Activated CD8-positive, alpha-beta memory T cell treated with anti-CD3 and anti-CD28 coated beads, Interleukin-2, amount 50 U/mL, for 1 hour (primary cell): Measurements from ENCODE around the gene TCERG1L.

Experiments used
- DNase-seq: peaks from one replicate; pipeline ENCODE4 v3.0.0-alpha.2; 2020; ENCODE audit errors: extremely low read depth

Gene TCERG1L

DNA sequence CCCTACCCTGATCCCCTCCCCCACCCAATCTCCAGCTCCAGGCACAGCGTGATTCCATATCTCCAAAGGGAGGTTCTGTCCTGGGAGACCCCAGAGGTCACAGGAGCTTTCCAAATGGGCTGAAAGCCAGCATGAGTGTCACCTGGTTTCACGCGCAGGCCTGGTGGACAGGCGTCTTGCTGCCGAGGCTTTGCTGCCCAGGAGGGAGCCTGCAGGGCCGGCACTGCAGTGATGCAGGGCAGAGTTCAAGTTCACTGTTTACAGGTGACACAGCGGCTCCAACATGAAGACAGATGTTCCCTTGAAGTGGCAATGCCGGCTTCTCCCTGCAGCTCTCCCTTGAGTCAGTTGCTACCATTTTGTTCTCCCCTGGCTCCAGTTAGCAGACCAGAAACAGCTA, 104.3 kb downstream of the TCERG1L start:
- no peak for DNase-seq

GRCh38 chr10:131206111-131206995, 105.2 kb downstream of the TCERG1L start:
- DNase-seq, result no peak

- no peak for DNase-seq
These were observed 106.0 kb downstream of the TCERG1L start for GRCh38 chr10:131205556-131205955.

DNA sequence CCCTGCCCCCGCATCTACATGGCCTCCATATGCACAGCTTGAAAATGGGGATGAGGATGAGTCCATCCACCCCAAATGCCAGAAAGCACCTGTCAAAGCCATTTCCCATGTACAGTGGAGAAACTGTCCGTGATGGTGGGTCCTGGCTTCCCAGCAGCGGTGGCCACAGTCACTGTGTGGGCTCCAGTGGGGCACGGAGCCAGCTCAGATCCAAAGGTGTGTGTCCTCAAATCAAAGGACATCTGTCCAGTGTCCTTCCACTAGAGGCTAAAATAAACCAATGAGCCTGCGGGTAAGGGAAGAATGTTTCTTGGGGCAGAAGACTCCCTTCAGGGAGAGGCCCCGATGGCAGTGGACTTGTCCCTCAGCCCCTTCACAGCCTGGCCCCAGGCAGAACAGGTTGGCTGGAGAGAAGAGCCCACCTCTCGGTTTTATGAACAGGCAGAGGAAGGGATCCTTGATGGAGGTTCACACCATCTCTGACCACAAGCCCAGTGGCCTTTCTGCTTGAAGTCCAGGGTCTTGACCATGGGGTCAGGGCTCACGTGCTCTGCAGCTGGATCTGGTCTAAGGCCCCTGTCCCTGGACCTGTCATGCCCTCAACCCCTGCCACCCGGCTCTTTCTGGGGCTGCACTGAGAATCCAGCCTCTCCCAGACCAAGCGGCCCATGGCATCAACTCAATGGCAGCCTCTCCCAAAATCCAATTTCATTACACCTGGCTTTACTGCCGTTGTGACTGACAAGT, 106.9 kb downstream of the TCERG1L start:
- DNase-seq, result no peak

- no peak for DNase-seq
These were observed 107.8 kb downstream of the TCERG1L start for GRCh38 chr10:131203456-131204357.

DNA sequence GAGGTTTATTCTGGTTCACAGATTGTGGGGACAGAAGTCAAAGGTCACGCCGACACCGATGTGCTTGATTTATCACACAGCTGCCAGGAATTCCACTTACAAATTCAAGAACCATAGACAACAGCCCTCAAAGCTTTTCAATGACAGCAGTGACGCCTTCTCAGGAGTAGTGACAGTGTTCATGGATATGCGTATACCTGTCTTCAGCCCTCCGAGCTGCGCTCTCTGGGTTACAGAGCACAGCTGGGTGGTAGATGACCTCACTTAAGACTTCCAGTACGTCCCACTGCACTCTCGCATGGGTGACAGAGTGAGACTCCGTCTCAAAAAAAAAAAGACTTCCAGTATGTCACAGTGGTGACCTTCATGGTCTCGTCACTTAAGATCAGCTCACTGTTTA, 108.5 kb downstream of the TCERG1L start:
- no peak for DNase-seq

- DNase-seq, result no peak
These were observed 109.6 kb downstream of the TCERG1L start for GRCh38 chr10:131201741-131202515.

DNA sequence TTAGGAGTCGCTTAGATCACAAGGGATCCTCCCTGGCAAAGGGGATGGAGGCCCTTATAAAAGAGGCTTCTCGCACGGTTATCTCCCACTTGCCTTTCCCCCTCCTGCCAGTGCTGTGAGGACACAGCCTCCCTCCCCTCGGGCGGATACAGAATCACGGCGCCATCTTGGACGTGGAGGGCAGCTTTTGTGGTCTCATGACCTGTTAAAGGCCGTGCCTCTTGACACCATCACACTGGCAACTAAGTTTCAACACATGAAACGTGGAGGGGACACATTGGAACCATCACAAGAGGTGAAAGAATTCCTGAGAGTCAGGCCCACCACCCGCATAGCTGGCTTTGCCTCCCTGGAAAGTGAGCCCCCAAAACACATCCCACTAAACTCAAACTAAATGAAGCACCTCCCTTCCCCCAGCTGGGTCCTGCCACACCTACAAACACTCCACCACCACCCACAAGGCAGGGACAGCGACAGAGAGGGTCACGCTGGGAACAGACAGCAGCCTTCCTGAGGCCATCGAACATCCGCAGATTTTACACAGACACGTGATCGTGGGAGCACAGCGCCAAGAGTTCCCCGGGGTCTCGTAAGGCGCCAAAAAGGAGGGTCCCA, 110.6 kb downstream of the TCERG1L start:
- DNase-seq, result no peak

DNA sequence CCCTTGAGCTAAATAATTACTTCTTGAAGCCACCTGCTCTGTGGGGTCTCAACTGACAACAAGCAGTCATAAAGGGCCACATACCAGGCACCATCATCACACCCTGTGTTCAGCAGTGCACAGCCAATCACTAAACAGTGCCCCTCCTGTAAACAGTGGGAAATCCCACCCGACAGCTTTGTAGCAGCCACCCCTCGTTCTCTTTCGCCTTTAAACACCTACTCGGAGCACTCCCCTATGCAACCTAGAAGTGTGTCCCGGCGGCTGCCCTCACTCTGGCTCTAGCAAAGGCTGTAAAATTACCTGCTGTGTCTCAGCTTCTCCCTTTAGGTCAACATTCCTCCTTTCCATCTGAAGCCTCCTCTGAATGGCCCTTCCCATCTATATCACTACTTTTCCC, 111.9 kb downstream of the TCERG1L start:
- DNase-seq, result no peak

DNA sequence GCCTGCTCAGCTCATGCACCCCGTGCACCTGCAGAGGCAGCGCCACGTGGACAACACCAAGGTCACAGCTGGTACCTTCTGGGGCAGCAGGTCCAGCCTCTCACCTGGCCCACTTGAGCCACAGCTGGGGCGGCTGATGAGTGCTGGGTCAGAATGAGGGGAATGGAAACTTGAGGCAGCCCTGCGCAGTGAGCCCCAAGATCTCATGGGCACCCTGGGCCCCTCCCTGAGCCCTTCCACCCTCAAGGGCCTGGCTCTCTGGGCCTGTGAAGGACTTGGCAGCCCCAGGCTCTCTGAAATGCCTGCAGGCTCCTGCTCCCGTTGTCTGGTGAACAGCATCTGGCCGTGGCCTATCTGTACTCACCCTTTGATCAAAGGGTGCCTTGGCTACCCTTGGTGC, 112.7 kb downstream of the TCERG1L start:
- DNase-seq, result no peak

GRCh38 chr10:131198401-131198800, 113.1 kb downstream of the TCERG1L start:
- DNase-seq, result no peak

DNA sequence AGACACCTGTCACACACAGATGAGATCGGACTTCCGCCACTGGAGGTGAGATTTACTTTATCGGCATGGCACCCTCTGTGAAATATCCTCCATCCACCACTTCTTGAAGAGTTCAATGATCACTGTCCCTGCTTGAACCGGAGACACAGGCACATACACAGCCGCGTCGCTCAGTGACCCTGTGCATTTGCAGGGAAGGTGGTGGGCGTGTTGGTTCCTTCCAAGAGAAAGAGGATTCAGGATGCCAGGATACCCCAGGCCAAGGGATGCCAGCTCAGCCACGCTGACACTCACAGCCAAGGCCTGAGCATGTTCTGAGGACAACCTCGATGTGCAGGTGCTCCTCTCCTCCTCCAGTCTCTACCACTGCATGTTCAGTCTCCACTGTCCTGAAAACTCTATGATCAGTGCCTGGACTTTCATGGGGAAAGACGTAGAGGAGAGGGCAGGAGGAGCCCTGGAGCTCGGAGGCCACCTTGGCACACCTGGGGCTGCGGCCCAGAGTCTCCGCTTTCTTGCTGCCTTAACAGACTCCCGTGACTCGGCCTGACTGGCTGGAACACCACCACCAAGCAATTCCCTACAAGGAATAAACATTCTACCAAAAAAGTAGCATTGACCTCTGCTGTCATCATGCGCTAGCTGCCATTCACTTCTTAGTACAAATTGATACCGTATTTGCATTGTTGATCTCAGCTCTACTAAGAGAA, 115.2 kb downstream of the TCERG1L start:
- no peak for DNase-seq

- no peak for DNase-seq
These were observed 115.9 kb downstream of the TCERG1L start for GRCh38 chr10:131195558-131196159.

DNA sequence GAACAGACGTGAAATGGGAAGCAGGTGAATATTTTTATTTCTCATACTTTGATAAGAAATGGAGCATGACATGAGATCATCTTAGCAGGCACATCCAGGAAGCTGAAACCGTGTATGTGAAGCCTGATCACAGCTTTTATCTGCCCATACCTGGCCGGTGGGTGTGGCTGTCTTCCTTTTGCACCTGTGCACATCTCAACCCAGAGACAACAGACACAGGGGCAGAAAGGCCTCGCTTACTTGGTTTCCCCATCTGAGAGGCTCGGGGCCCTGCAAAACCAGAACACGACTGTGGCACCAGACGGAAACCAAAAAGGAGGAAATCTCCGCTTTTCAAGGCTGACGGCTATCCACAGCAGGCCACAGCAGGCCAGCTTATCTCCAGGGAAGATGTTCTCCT, 116.4 kb downstream of the TCERG1L start:
- DNase-seq, result no peak

- DNase-seq, result no peak
These were observed 117.6 kb downstream of the TCERG1L start for GRCh38 chr10:131193923-131194322.

GRCh38 chr10:131188494-131188893, 123.0 kb downstream of the TCERG1L start:
- DNase-seq, result no peak

GRCh38 chr10:131187926-131188325, 123.6 kb downstream of the TCERG1L start:
- no peak for DNase-seq

- no peak for DNase-seq
These were observed 124.2 kb downstream of the TCERG1L start for GRCh38 chr10:131187274-131187673.

- no peak for DNase-seq
These were observed 124.8 kb downstream of the TCERG1L start for GRCh38 chr10:131186547-131187253.
